HG02943 (cell line): ENCODE data around the gene ADIPOR2.
A peak's percentile ranks its signal among the peaks of the same experiment; 100 is the strongest.
"Not testable (repeated sequence)": the region's sequence is repeated elsewhere in the genome, so short reads cannot be mapped to it uniquely, and the experiment has no call there.

Source experiments
- ATAC-seq: cut with Tn5 transposase; IDR thresholded peaks from one replicate; pipeline ENCODE4 v1.9.1; 2021; ENCODE audit warnings: mild to moderate bottlenecking, low read depth, moderate library complexity; ENCODE audit not compliant: unreplicated experiment

Gene ADIPOR2

GRCh38 chr12:1663440-1664132 lies 27.3 kb upstream of the ADIPOR2 start:
- ATAC-seq, result no peak

- ATAC-seq, result no peak
Observed at GRCh38 chr12:1665366-1665765, 25.5 kb upstream of the ADIPOR2 start.

- ATAC-seq, result no peak
Observed at GRCh38 chr12:1666215-1666614, 24.7 kb upstream of the ADIPOR2 start.

GRCh38 chr12:1666685-1667162 lies 24.1 kb upstream of the ADIPOR2 start:
- ATAC-seq, result no peak

GRCh38 chr12:1668833-1669543 lies 21.9 kb upstream of the ADIPOR2 start:
- ATAC-seq, result no peak

- no peak for ATAC-seq
Observed at GRCh38 chr12:1670358-1671268, 20.3 kb upstream of the ADIPOR2 start.

- ATAC-seq, result no peak
Observed at GRCh38 chr12:1676043-1676442, 14.8 kb upstream of the ADIPOR2 start.

- no peak for ATAC-seq
Observed at GRCh38 chr12:1680804-1681492, 9.9 kb upstream of the ADIPOR2 start.

GRCh38 chr12:1681493-1681807 lies 9.4 kb upstream of the ADIPOR2 start:
- ATAC-seq, result no peak

- no peak for ATAC-seq
Observed at GRCh38 chr12:1688086-1688710, 2.7 kb upstream of the ADIPOR2 start.

- ATAC-seq, result peak; percentile 40
Observed at GRCh38 chr12:1691123-1692007, 495 bp downstream of the ADIPOR2 start.

GRCh38 chr12:1692226-1692625 lies 1.4 kb downstream of the ADIPOR2 start:
- no peak for ATAC-seq

- no peak for ATAC-seq
Observed at GRCh38 chr12:1692895-1693610, 2.2 kb downstream of the ADIPOR2 start.

- ATAC-seq, result not testable (repeated sequence)
Observed at GRCh38 chr12:1695097-1695496, 4.2 kb downstream of the ADIPOR2 start.

GRCh38 chr12:1695886-1696670 lies 5.2 kb downstream of the ADIPOR2 start:
- no peak for ATAC-seq

- ATAC-seq, result no peak
Observed at GRCh38 chr12:1696800-1697199, 5.9 kb downstream of the ADIPOR2 start.

GRCh38 chr12:1697271-1697670 lies 6.4 kb downstream of the ADIPOR2 start:
- no peak for ATAC-seq

- ATAC-seq, result no peak
Observed at GRCh38 chr12:1698720-1699119, 7.8 kb downstream of the ADIPOR2 start.
